K562 (cell line): Measurements from ENCODE around the gene RETN. TPM values are rescaled to one million over a fixed set of nuclear protein-coding genes. Genes with fewer than 3 reads are reported as not detected.

Experiments used
- CHD1 ChIP-seq: fragments of 200-600 bp; sonication (generic); IDR thresholded peaks from one replicate; pipeline ENCODE4 v1.6.1; 2012; ENCODE audit warnings: mild to moderate bottlenecking, moderate library complexity, low read length, inconsistent platforms
- DIDO1 ChIP-seq: fragments of 450-650 bp; IDR thresholded peaks from 2 replicates; pipeline ENCODE4 v1.6.1; 2016; ENCODE audit warnings: low read depth, missing biosample characterization, missing genetic modification characterization
- ETV1 ChIP-seq: fragments of 450-650 bp; conservative IDR thresholded peaks from 2 replicates; pipeline ENCODE4 v1.6.1; 2016; ENCODE audit warnings: missing genetic modification characterization, control low read depth, low read depth, missing compliant biosample characterization
- FOS ChIP-seq: IDR thresholded peaks from 3 replicates; pipeline ENCODE4 v1.6.1; 2011; ENCODE audit not compliant: insufficient read length; ENCODE audit errors: extremely low read depth
- MAZ ChIP-seq, 2 experiments: fragments of 450-650 bp in 1 of 2; sonication (generic) in 1 of 2; formaldehyde crosslinking; IDR thresholded peaks in 1 of 2; conservative IDR thresholded peaks in 1 of 2; 2 replicates each; pipeline versions ENCODE4 v1.4.0 to v1.5.0; 2020; ENCODE audit warnings: mild to moderate bottlenecking in 1 of 2, missing genetic modification reagents in 1 of 2
- MEF2D ChIP-seq: conservative IDR thresholded peaks from 2 replicates; pipeline ENCODE4 v1.6.1; 2016; ENCODE audit warnings: low read depth, missing genetic modification characterization, missing compliant biosample characterization
- RFX1 ChIP-seq: fragments of 450-650 bp; IDR thresholded peaks from 2 replicates; pipeline ENCODE4 v1.6.1; 2016; ENCODE audit warnings: mild to moderate bottlenecking, moderate library complexity
- SMC3 ChIP-seq: conservative IDR thresholded peaks from 2 replicates; pipeline ENCODE4 v1.6.1; 2011; ENCODE audit warnings: low read depth, low read length, improper control_type of control experiment; ENCODE audit not compliant: insufficient read depth
- ZC3H8 ChIP-seq: fragments of 450-650 bp; IDR thresholded peaks from 2 replicates; pipeline ENCODE4 v1.6.1; 2017
- ZNF263 ChIP-seq: sonication (generic); formaldehyde crosslinking; IDR thresholded peaks from 2 replicates; pipeline ENCODE4 v1.8.0; 2022; ENCODE audit warnings: mild to moderate bottlenecking, missing genetic modification reagents, borderline replicate concordance
- ZNF431 ChIP-seq: sonication (generic); formaldehyde crosslinking; IDR thresholded peaks from 2 replicates; pipeline ENCODE4 v1.8.0; 2022; ENCODE audit warnings: mild to moderate bottlenecking, missing genetic modification reagents
- ZNF780A ChIP-seq: fragments of 250-450 bp; sonication (Bioruptor Pico); IDR thresholded peaks from 2 replicates; pipeline ENCODE4 v1.5.0; 2021; ENCODE audit warnings: mild to moderate bottlenecking
- polyA plus RNA-seq, 8 experiments: library from polyadenylated mRNA; depleted of rRNA in 4 of 8; stranded (reverse) in 5 of 8; unstranded in 3 of 8; fragments of >200 nt; fragmentation: Nextera tagmentation in 2 of 8; fragmentation: Illumina TruSeq in 1 of 8; extraction: Ambion mirVana in 2 of 8; extraction: Trizol in 1 of 8; gene quantifications; 2 replicates each; pipeline versions ENCODE4 v1.2.1 to v1.2.3, GENCODE V29; 2011 to 2014; ENCODE audit warnings: inconsistent platforms in 1 of 8, missing spikeins in 1 of 8
- total RNA-seq, 7 experiments: library from RNA; depleted of rRNA in 6 of 7; stranded (reverse); fragments of >200 nt in 6 of 7; fragmentation: Illumina TruSeq in 2 of 7; extraction: Trizol in 2 of 7; gene quantifications; 2 replicates each; pipeline versions ENCODE4 v1.2.1 to v1.2.3, GENCODE V29; 2011 to 2021; ENCODE audit warnings: low replicate concordance in 1 of 7
- TF ChIP-seq, protein P1 (sequence below): sonication (generic); formaldehyde crosslinking; IDR thresholded peaks from 2 replicates; pipeline ENCODE4 v1.8.0; 2023; ENCODE audit warnings: missing genetic modification reagents, mild to moderate bottlenecking, borderline replicate concordance
- TF ChIP-seq, protein P2 (sequence below): sonication (generic); formaldehyde crosslinking; IDR thresholded peaks from 2 replicates; pipeline ENCODE4 v1.8.1; 2023; ENCODE audit warnings: mild to moderate bottlenecking, missing genetic modification reagents
- TF ChIP-seq, protein P3 (sequence below): fragments of 250-450 bp; sonication (Bioruptor Pico); IDR thresholded peaks from 2 replicates; pipeline ENCODE4 v1.9.0; 2021; ENCODE audit warnings: mild to moderate bottlenecking, inconsistent platforms

Gene RETN
- total and polyA plus RNA-seq, 9 of the 15 experiments (the other 6 are each of a cell fraction or from before 2014, with no cell fraction given): not detected

DNA sequence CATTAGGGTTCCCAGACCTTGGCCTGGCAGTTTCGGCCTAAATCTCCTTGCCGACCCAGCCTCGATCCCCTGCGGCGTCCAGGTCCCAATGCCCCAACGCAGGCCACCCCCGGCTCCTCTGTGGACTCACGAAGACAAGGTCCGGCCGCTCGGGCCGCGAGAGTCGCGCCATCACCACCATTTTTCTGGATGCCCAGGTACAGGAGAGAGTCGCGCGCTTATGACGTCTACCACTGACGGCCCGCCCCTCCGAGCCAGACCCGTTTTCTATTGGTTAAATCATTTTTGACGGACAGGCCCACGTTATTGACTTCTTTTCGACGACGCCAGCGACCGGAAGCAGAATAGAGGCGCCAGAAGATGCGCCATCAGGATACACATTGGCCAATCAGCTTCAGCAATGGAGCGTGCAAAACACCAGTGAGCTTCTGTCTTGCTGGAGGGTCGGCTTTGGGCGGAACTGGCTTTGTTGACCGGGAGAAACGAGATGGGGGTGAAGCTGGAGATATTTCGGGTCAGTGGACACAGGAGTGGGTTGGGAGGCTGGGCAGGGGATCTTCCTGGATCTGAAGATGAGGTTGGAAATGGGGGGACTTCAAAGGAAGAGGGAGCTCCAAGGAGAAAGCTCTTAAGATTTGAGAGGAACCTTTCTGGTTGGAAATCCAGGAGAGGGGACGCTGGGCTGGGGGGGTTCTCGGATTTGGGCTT, 39.3 kb upstream of the RETN start, which contains the start of the genes PET100 and XAB2 (continued):
- TF ChIP-seq, protein P1, sequence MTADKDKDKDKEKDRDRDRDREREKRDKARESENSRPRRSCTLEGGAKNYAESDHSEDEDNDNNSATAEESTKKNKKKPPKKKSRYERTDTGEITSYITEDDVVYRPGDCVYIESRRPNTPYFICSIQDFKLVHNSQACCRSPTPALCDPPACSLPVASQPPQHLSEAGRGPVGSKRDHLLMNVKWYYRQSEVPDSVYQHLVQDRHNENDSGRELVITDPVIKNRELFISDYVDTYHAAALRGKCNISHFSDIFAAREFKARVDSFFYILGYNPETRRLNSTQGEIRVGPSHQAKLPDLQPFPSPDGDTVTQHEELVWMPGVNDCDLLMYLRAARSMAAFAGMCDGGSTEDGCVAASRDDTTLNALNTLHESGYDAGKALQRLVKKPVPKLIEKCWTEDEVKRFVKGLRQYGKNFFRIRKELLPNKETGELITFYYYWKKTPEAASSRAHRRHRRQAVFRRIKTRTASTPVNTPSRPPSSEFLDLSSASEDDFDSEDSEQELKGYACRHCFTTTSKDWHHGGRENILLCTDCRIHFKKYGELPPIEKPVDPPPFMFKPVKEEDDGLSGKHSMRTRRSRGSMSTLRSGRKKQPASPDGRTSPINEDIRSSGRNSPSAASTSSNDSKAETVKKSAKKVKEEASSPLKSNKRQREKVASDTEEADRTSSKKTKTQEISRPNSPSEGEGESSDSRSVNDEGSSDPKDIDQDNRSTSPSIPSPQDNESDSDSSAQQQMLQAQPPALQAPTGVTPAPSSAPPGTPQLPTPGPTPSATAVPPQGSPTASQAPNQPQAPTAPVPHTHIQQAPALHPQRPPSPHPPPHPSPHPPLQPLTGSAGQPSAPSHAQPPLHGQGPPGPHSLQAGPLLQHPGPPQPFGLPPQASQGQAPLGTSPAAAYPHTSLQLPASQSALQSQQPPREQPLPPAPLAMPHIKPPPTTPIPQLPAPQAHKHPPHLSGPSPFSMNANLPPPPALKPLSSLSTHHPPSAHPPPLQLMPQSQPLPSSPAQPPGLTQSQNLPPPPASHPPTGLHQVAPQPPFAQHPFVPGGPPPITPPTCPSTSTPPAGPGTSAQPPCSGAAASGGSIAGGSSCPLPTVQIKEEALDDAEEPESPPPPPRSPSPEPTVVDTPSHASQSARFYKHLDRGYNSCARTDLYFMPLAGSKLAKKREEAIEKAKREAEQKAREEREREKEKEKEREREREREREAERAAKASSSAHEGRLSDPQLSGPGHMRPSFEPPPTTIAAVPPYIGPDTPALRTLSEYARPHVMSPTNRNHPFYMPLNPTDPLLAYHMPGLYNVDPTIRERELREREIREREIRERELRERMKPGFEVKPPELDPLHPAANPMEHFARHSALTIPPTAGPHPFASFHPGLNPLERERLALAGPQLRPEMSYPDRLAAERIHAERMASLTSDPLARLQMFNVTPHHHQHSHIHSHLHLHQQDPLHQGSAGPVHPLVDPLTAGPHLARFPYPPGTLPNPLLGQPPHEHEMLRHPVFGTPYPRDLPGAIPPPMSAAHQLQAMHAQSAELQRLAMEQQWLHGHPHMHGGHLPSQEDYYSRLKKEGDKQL (CRISPR knock-in tag): no peak
- TF ChIP-seq DIDO1 (tag) (peak; percentile 89), MEF2D (no peak), MAZ (CRISPR knock-in tag; conservative IDR thresholded peaks at IDR 0.05 in 1 of 2, IDR thresholded peaks at IDR 0.05 in 1 of 2) (peak; percentile 2 to 25; a peak in 2 of 4 replicates), SMC3 (no peak), ETV1 (tag) (peak; percentile 97), FOS (peak; percentile 97), ZC3H8 (no peak), ZNF780A (CRISPR knock-in tag) (no peak), ZNF263 (CRISPR knock-in tag) (no peak), RFX1 (no peak), CHD1 (no peak), ZNF431 (CRISPR knock-in tag) (no peak)
- TF ChIP-seq, protein P2, sequence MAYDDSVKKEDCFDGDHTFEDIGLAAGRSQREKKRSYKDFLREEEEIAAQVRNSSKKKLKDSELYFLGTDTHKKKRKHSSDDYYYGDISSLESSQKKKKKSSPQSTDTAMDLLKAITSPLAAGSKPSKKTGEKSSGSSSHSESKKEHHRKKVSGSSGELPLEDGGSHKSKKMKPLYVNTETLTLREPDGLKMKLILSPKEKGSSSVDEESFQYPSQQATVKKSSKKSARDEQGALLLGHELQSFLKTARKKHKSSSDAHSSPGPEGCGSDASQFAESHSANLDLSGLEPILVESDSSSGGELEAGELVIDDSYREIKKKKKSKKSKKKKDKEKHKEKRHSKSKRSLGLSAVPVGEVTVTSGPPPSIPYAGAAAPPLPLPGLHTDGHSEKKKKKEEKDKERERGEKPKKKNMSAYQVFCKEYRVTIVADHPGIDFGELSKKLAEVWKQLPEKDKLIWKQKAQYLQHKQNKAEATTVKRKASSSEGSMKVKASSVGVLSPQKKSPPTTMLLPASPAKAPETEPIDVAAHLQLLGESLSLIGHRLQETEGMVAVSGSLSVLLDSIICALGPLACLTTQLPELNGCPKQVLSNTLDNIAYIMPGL (CRISPR knock-in tag): no peak
- TF ChIP-seq, protein P3, sequence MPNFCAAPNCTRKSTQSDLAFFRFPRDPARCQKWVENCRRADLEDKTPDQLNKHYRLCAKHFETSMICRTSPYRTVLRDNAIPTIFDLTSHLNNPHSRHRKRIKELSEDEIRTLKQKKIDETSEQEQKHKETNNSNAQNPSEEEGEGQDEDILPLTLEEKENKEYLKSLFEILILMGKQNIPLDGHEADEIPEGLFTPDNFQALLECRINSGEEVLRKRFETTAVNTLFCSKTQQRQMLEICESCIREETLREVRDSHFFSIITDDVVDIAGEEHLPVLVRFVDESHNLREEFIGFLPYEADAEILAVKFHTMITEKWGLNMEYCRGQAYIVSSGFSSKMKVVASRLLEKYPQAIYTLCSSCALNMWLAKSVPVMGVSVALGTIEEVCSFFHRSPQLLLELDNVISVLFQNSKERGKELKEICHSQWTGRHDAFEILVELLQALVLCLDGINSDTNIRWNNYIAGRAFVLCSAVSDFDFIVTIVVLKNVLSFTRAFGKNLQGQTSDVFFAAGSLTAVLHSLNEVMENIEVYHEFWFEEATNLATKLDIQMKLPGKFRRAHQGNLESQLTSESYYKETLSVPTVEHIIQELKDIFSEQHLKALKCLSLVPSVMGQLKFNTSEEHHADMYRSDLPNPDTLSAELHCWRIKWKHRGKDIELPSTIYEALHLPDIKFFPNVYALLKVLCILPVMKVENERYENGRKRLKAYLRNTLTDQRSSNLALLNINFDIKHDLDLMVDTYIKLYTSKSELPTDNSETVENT (CRISPR knock-in tag): no peak
